Fibroblast of mammary gland (primary cell): ENCODE data around the gene OLR1.
"Not testable (repeated sequence)": the region's sequence is repeated elsewhere in the genome, so short reads cannot be mapped to it uniquely, and the experiment has no call there.

Source experiments
- DNase-seq: peaks from one replicate; pipeline ENCODE4 v3.0.0-alpha.2; 2010; ENCODE audit warnings: low read depth
- H3K4me3 ChIP-seq: 2 replicates; pipeline ENCODE4 v1.5.1; 2011; ENCODE audit warnings: low read depth, mild to moderate bottlenecking, low read length, moderate library complexity; ENCODE audit not compliant: control insufficient read depth
- CTCF ChIP-seq: conservative IDR thresholded peaks from 2 replicates; pipeline ENCODE4 v1.5.1; 2011; ENCODE audit warnings: low read depth, low read length, inconsistent platforms; ENCODE audit not compliant: control insufficient read depth, insufficient read depth

OLR1 gene

GRCh38 chr12:10205220-10205807 lies 33.4 kb upstream of the OLR1 start:
- no peak for DNase-seq
- no peak overlapping the region for H3K4me3 ChIP-seq
- no peak for TF ChIP-seq CTCF

GRCh38 chr12:10204495-10204894 lies 32.6 kb upstream of the OLR1 start:
- not testable (repeated sequence) for H3K4me3 ChIP-seq

GRCh38 chr12:10197879-10198278 lies 25.9 kb upstream of the OLR1 start:
- DNase-seq: no peak
- no peak for TF ChIP-seq CTCF
- no peak overlapping the region for H3K4me3 ChIP-seq

More at GRCh38 chr12:10204495-10204894, 32.6 kb upstream of the OLR1 start:
- not testable (repeated sequence) for DNase-seq

DNA sequence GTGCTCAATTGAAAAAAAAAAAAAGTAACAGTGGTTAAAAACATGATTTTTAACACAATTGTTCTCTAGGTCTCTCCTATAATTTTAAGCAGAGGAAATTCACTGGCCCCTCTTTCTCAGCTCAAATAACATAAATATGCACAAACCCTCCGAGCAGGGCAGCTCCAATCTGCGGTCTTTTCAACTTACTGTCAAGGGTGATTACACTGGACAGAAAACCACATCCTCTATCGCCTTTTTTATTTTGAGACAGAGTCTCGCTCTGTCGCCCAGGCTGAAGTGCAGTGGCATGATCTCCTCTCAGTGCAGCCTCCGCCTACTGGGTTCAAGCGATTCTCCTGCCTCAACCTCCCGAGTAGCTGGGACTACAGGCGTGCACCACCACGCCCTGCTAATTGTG lies 24.3 kb upstream of the OLR1 start:
- no peak for DNase-seq
- TF ChIP-seq CTCF: no peak
- H3K4me3 ChIP-seq: no peak overlapping the region

DNA sequence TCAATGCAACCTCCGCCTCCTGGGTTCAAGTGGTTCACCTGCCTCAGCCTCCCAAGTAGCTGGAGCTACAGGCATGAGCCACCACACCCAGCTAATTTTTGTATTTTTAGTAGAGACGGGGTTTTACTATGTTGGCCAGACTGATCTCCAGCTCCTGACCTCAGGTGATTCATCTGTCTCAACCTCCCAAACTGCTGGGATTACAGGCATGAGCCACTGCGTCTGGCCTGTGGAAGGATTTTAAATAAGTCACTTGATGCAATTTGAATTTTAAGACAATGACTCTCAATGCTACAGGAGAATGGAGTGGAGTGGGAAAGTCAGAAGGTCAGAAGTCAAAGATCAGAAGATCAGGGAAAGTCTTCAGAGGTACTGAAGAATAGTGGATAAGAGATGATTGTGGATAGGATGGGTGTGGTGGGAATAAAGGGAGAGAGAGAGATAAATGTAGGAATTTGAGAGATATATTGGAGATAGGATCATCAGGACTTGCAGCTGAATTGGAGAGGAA lies 22.3 kb upstream of the OLR1 start:
- no peak for TF ChIP-seq CTCF
- H3K4me3 ChIP-seq: no peak overlapping the region
- peak; percentile 23 for DNase-seq

DNA sequence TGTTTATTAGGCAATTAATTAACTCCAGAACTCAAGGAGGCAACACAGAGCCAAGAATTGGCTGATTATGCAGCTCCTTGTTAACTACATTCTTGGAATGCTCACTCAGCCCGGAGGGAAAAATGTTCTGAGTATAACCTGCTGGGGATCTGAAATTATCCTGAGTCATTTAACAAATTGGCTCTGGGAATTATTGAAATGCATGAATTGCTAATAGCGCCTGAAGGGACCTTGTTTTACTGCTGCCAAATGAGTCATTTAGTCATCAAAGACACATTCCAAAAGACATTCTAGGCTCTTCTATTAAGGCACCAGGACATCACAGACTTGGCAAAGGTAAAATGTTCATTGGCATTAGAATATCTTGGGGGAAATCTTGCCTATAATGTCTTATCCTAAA lies 19.9 kb upstream of the OLR1 start:
- TF ChIP-seq CTCF: no peak
- DNase-seq: peak; percentile 77
- no peak overlapping the region for H3K4me3 ChIP-seq

GRCh38 chr12:10190558-10191388 lies 18.8 kb upstream of the OLR1 start:
- peak; percentile 88 for TF ChIP-seq CTCF
- no peak overlapping the region for H3K4me3 ChIP-seq
- DNase-seq: peak; percentile 71
